H9 (cell line): Measurements from ENCODE around the gene SOCS3. TPM values are rescaled to one million over a fixed set of nuclear protein-coding genes. Genes with fewer than 3 reads are reported as not detected.

ENCODE experiments used
- DNase-seq: peaks from one replicate; pipeline ENCODE4 v3.0.0-alpha.2; 2017
- H2AFZ ChIP-seq: one replicate; pipeline ENCODE4 v1.6.1; 2013; ENCODE audit warnings: mild to moderate bottlenecking, low read length, control low read depth, moderate library complexity
- H2AK5ac ChIP-seq: 2 replicates; pipeline ENCODE4 v1.6.1; 2013; ENCODE audit warnings: low read length, control low read depth, mixed read lengths; ENCODE audit not compliant: insufficient read length
- H2BK120ac ChIP-seq: one replicate; pipeline ENCODE4 v1.6.1; 2013; ENCODE audit warnings: low read depth, mild to moderate bottlenecking, low read length, control low read depth, inconsistent platforms; ENCODE audit not compliant: poor library complexity, severe bottlenecking
- H2BK12ac ChIP-seq: 2 replicates; pipeline ENCODE4 v1.6.1; 2013; ENCODE audit warnings: low read length, control low read depth, mixed read lengths, low read depth; ENCODE audit not compliant: insufficient read length
- H2BK15ac ChIP-seq: 2 replicates; pipeline ENCODE4 v1.6.1; 2013; ENCODE audit warnings: low read depth, low read length, control low read depth
- H2BK20ac ChIP-seq: one replicate; pipeline ENCODE4 v1.6.1; 2013; ENCODE audit warnings: low read depth, mild to moderate bottlenecking, low read length, control low read depth, inconsistent platforms; ENCODE audit not compliant: poor library complexity, severe bottlenecking
- H2BK5ac ChIP-seq: 2 replicates; pipeline ENCODE4 v1.6.1; 2013; ENCODE audit warnings: low read length, control low read depth, mixed read lengths; ENCODE audit not compliant: insufficient read length
- H3K14ac ChIP-seq: 2 replicates; pipeline ENCODE4 v1.6.1; 2013; ENCODE audit warnings: low read length, control low read depth; ENCODE audit not compliant: insufficient read depth
- H3K18ac ChIP-seq: 2 replicates; pipeline ENCODE4 v1.6.1; 2013; ENCODE audit warnings: low read depth, mild to moderate bottlenecking, mixed read lengths, low read length, control low read depth; ENCODE audit not compliant: insufficient read length
- H3K23ac ChIP-seq: 2 replicates; pipeline ENCODE4 v1.6.1; 2013; ENCODE audit warnings: low read length, control low read depth, mixed read lengths, low read depth; ENCODE audit not compliant: insufficient read length
- H3K23me2 ChIP-seq: 2 replicates; pipeline ENCODE4 v1.6.1; 2013; ENCODE audit warnings: low read depth, mild to moderate bottlenecking, mixed read lengths, low read length, control low read depth; ENCODE audit not compliant: insufficient read length, poor library complexity, severe bottlenecking
- H3K27ac ChIP-seq: 2 replicates; pipeline ENCODE4 v1.5.1; 2013; ENCODE audit warnings: low read length, control low read depth, mixed read lengths, low read depth; ENCODE audit not compliant: insufficient read length
- H3K27me3 ChIP-seq: 2 replicates; pipeline ENCODE4 v1.6.1; 2013; ENCODE audit warnings: low read length, control low read depth, inconsistent platforms; ENCODE audit not compliant: insufficient read depth
- H3K4ac ChIP-seq: 2 replicates; pipeline ENCODE4 v1.6.1; 2013; ENCODE audit warnings: low read depth, mild to moderate bottlenecking, control low read depth, inconsistent platforms, low read length, moderate library complexity
- H3K4me1 ChIP-seq: 2 replicates; pipeline ENCODE4 v1.6.1; 2013; ENCODE audit warnings: low read length, control low read depth, inconsistent platforms; ENCODE audit not compliant: insufficient read depth
- H3K4me2 ChIP-seq: 2 replicates; pipeline ENCODE4 v1.6.1; 2013; ENCODE audit warnings: low read length, control low read depth, mixed read lengths; ENCODE audit not compliant: insufficient read length, insufficient read depth
- H3K56ac ChIP-seq: 2 replicates; pipeline ENCODE4 v1.6.1; 2013; ENCODE audit warnings: low read depth, mild to moderate bottlenecking, mixed read lengths, low read length, control low read depth; ENCODE audit not compliant: insufficient read length
- H3K79me1 ChIP-seq: 2 replicates; pipeline ENCODE4 v1.6.1; 2013; ENCODE audit warnings: low read depth, mild to moderate bottlenecking, moderate library complexity, low read length, control low read depth, inconsistent platforms; ENCODE audit not compliant: insufficient read depth, poor library complexity, severe bottlenecking
- H3K79me2 ChIP-seq: 2 replicates; pipeline ENCODE4 v1.6.1; 2013; ENCODE audit warnings: low read length, control low read depth, inconsistent platforms; ENCODE audit not compliant: insufficient read depth
- H3K9ac ChIP-seq: 2 replicates; pipeline ENCODE4 v1.6.1; 2013; ENCODE audit warnings: low read length, control low read depth, mixed read lengths; ENCODE audit not compliant: insufficient read length; ENCODE audit errors: extremely low read depth
- H3K9me3 ChIP-seq: one replicate; pipeline ENCODE4 v1.6.1; 2013; ENCODE audit warnings: low read depth, low read length, inconsistent platforms; ENCODE audit not compliant: control insufficient read depth
- H3T11ph ChIP-seq: one replicate; pipeline ENCODE4 v1.6.1; 2013; ENCODE audit warnings: mild to moderate bottlenecking, low read length, control low read depth, inconsistent platforms
- H4K20me1 ChIP-seq: one replicate; pipeline ENCODE4 v1.6.1; 2013; ENCODE audit not compliant: control insufficient read depth, insufficient read length, insufficient read depth
- H4K5ac ChIP-seq: 2 replicates; pipeline ENCODE4 v1.6.1; 2013; ENCODE audit warnings: low read depth, mild to moderate bottlenecking, mixed read lengths, low read length, control low read depth; ENCODE audit not compliant: insufficient read length
- H4K8ac ChIP-seq: replicated peaks from 2 replicates; pipeline ENCODE4 v1.6.1; 2013; ENCODE audit warnings: low read length, control low read depth, mixed read lengths, low read depth; ENCODE audit not compliant: insufficient read length
- H4K91ac ChIP-seq: 2 replicates; pipeline ENCODE4 v1.6.1; 2013; ENCODE audit warnings: low read depth, mild to moderate bottlenecking, moderate library complexity, mixed read lengths, low read length, control low read depth; ENCODE audit not compliant: insufficient read length
- H3K27ac Mint-ChIP-seq, 3 experiments: 2 replicates in 2 of 3; 3 replicates in 1 of 3; pipeline ENCODE4 v1.8.0; 2020 to 2021; ENCODE audit warnings: mixed read lengths in 3 of 3, mild to moderate bottlenecking in 1 of 3, moderate library complexity in 1 of 3
- H3K27me3 Mint-ChIP-seq: 2 replicates; pipeline ENCODE4 v1.8.0; 2021; ENCODE audit warnings: low read depth, mild to moderate bottlenecking, moderate library complexity, mixed read lengths
- H3K36me3 Mint-ChIP-seq, 3 experiments: 2 replicates in 2 of 3; 3 replicates in 1 of 3; pipeline ENCODE4 v1.8.0; 2020 to 2021; ENCODE audit warnings: low read depth in 3 of 3, mixed read lengths in 3 of 3; ENCODE audit not compliant: insufficient read depth in 1 of 3
- H3K4me1 Mint-ChIP-seq, 2 experiments: 2 replicates each; pipeline ENCODE4 v1.8.0; 2020; ENCODE audit warnings: mixed read lengths in 2 of 2
- H3K4me3 Mint-ChIP-seq, 2 experiments: 2 replicates in 1 of 2; 3 replicates in 1 of 2; pipeline ENCODE4 v1.8.0; 2020 to 2021; ENCODE audit warnings: mild to moderate bottlenecking in 2 of 2, mixed read lengths in 2 of 2, moderate library complexity in 1 of 2
- H3K9me3 Mint-ChIP-seq, 2 experiments: 2 replicates in 1 of 2; 3 replicates in 1 of 2; pipeline ENCODE4 v1.8.0; 2020; ENCODE audit warnings: mild to moderate bottlenecking in 2 of 2, mixed read lengths in 2 of 2, moderate library complexity in 1 of 2
- WGBS: extraction: QIAGEN DNeasy Blood & Tissue Kit; methylation state at CpG from one replicate; pipeline ENCODE4 v1.1.7; 2013; ENCODE audit warnings: missing lambda C conversion rate, low lambda C conversion rate, mixed read lengths; ENCODE audit not compliant: insufficient read length; ENCODE audit errors: extremely low coverage; 5-methylcytosine and 5-hydroxymethylcytosine counted together
- total RNA-seq: library from RNA; stranded (reverse); gene quantifications from 2 replicates; pipeline ENCODE4 v1.2.1, GENCODE V29; 2021
- TF ChIP-seq, protein P1 (sequence below): fragments of 200-600 bp; sonication (generic); conservative IDR thresholded peaks from 3 replicates; pipeline ENCODE4 v1.8.0; 2021; ENCODE audit warnings: antibody characterized with exemption, mild to moderate bottlenecking

SOCS3 gene
- total RNA-seq, 1 experiment from 2014 or later = 9.5 TPM

GRCh38 chr17:78365561-78366108, 5.8 kb upstream of the SOCS3 start:
- peak overlapping the region; percentile 75 for H3K27ac ChIP-seq
- no peaks in the 10 kb centered on the region for H3K79me1 ChIP-seq
- no peak overlapping the region for H2BK5ac ChIP-seq
- no peak overlapping the region for H3K4ac ChIP-seq
- no peak overlapping the region for H3T11ph ChIP-seq
- peak overlapping the region; percentile 59 for H3K18ac ChIP-seq
- no peak overlapping the region for H2AFZ ChIP-seq
- no peak overlapping the region for H2BK20ac ChIP-seq
- no CpG with 5 or more reads among the region's 16 CpGs for WGBS
- peak overlapping the region; percentile 74 for H3K14ac ChIP-seq
- peak overlapping the region; percentile 17 for H3K4me2 ChIP-seq
- H2BK12ac ChIP-seq = no peak overlapping the region
- no peak overlapping the region for H4K8ac ChIP-seq
- H3K9ac ChIP-seq = no peak overlapping the region
- no peak overlapping the region for H4K5ac ChIP-seq
- no peak overlapping the region for H3K23ac ChIP-seq
- H2AK5ac ChIP-seq = no peak overlapping the region
- H3K4me1 ChIP-seq = peaks cover 16% of the 10 kb centered on the region; the same call in 1 of the 2 replicates
- H3K27me3 ChIP-seq = no peaks in the 10 kb centered on the region; the same call in 1 of the 2 replicates
- H3K27me3 Mint-ChIP-seq = peaks cover 16% of the 10 kb centered on the region
- no peak overlapping the region for H3K56ac ChIP-seq
- no peak overlapping the region for H2BK15ac ChIP-seq
- no peaks in the 10 kb centered on the region for H3K79me2 ChIP-seq
- DNase-seq = peak; percentile 97
- no peaks in the 10 kb centered on the region for H4K20me1 ChIP-seq
- peak overlapping the region; percentile 32 for H4K91ac ChIP-seq
- H3K4me1 Mint-ChIP-seq = peaks cover 79% of the 10 kb centered on the region in 2 experiments
- no peaks in the 10 kb centered on the region for H3K36me3 Mint-ChIP-seq
- peak overlapping the region; percentile 90 to 99 (median 98) for H3K27ac Mint-ChIP-seq
- H3K23me2 ChIP-seq = peaks cover 4% of the 10 kb centered on the region
- H3K9me3 Mint-ChIP-seq = no peaks in the 10 kb centered on the region; a peak in 2 of 5 replicates
- no peaks in the 10 kb centered on the region for H3K9me3 ChIP-seq
- TF ChIP-seq, protein P1, sequence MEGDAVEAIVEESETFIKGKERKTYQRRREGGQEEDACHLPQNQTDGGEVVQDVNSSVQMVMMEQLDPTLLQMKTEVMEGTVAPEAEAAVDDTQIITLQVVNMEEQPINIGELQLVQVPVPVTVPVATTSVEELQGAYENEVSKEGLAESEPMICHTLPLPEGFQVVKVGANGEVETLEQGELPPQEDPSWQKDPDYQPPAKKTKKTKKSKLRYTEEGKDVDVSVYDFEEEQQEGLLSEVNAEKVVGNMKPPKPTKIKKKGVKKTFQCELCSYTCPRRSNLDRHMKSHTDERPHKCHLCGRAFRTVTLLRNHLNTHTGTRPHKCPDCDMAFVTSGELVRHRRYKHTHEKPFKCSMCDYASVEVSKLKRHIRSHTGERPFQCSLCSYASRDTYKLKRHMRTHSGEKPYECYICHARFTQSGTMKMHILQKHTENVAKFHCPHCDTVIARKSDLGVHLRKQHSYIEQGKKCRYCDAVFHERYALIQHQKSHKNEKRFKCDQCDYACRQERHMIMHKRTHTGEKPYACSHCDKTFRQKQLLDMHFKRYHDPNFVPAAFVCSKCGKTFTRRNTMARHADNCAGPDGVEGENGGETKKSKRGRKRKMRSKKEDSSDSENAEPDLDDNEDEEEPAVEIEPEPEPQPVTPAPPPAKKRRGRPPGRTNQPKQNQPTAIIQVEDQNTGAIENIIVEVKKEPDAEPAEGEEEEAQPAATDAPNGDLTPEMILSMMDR = no peak
- H2BK120ac ChIP-seq = no peak overlapping the region
- H3K4me3 Mint-ChIP-seq = peak overlapping the region; percentile 31 to 67; a peak in 3 of 5 replicates
